ENCODE measurements around the gene INCA1. TPM values are rescaled to one million over a fixed set of nuclear protein-coding genes. Genes with fewer than 3 reads are reported as not detected.

The INCA1 gene
- total RNA-seq, 2 donors from 2014 or later = 1.7 to 2.9 TPM

DNA sequence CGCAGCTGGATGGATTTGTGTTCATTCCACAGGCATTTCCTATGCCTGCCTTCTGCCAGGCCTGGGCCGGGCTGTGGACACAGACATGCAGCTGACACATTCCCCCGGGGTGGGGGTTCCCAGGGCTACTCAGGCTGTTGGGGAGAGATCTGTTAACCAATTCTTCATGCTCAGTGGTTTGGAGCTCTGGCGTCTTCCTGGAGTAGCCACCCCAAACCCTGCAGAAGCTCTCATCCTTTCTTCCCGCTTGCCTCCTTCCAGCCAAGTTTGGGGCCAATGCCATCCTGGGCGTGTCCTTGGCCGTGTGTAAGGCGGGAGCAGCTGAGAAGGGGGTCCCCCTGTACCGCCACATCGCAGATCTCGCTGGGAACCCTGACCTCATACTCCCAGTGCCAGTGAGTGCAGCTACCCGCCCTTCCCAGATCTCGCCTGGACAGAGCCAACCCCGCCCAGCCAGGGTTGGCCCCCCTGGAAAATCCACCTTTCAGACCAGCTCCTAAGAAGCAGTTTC, 43.8 kb downstream of the INCA1 start:
- no peaks in the 10 kb centered on the region for H3K9me3 ChIP-seq
- H3K27me3 ChIP-seq = no peaks in the 10 kb centered on the region
- no peak overlapping the region for H3K4me3 ChIP-seq
- H3K27ac ChIP-seq = peak overlapping the region; percentile 5 to 100
- no peak for DNase-seq (ENCODE audit: low spot score)
- TF ChIP-seq, protein P1, sequence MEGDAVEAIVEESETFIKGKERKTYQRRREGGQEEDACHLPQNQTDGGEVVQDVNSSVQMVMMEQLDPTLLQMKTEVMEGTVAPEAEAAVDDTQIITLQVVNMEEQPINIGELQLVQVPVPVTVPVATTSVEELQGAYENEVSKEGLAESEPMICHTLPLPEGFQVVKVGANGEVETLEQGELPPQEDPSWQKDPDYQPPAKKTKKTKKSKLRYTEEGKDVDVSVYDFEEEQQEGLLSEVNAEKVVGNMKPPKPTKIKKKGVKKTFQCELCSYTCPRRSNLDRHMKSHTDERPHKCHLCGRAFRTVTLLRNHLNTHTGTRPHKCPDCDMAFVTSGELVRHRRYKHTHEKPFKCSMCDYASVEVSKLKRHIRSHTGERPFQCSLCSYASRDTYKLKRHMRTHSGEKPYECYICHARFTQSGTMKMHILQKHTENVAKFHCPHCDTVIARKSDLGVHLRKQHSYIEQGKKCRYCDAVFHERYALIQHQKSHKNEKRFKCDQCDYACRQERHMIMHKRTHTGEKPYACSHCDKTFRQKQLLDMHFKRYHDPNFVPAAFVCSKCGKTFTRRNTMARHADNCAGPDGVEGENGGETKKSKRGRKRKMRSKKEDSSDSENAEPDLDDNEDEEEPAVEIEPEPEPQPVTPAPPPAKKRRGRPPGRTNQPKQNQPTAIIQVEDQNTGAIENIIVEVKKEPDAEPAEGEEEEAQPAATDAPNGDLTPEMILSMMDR (IDR thresholded peaks at IDR 0.05) = no peak
- peaks cover 13% of the 10 kb centered on the region for H3K36me3 ChIP-seq
- peaks cover 0 to 27% of the 10 kb centered on the region in 2 donors for H3K4me1 ChIP-seq

GRCh38 chr17:4951486-4951885, 45.8 kb downstream of the INCA1 start:
- peaks cover 0 to 39% of the 10 kb centered on the region in 2 donors for H3K4me1 ChIP-seq
- H3K27me3 ChIP-seq = no peaks in the 10 kb centered on the region
- no peaks in the 10 kb centered on the region for H3K36me3 ChIP-seq
- peak overlapping the region; percentile 14 to 89 for H3K4me3 ChIP-seq
- H3K27ac ChIP-seq = peak overlapping the region; percentile 98 to 100
- H3K9me3 ChIP-seq = no peaks in the 10 kb centered on the region
- DNase-seq (ENCODE audit: low spot score) = no peak
- TF ChIP-seq, protein P1 (IDR thresholded peaks at IDR 0.05) = no peak

DNA sequence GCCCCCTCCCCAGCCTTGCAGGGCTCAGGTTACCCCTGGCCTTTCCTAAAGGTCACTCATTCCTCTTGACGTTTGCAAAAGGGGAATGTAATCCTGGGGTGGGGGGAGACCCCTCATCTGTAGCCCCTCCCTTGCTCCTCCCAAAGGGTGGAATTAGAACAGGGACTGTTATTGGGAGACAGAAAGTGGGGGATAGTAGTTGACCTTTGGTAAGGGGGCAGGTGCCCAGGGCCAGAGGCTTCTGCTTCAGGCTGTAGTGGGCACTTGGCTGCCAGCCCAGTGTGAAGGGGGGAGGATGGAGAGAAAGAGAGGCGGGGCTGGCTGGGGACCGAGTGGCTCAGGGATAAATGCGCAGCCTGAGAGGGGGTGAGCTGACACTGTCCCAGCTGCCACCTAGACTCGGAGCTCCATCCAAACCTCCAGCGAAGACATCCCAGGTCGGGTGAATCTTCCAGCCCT, 46.5 kb downstream of the INCA1 start, which contains the start of gene ENO3:
ENO3 (plus strand) TSS at position 374 of the 459 bp plus-strand sequence. CDS start 711 bp downstream, outside the sequence.
- peak within 1 kb of the TSS; percentile 80 to 89 for H3K4me3 ChIP-seq
- H3K27ac ChIP-seq = peak within 1 kb of the TSS; percentile 98 to 100
- peaks cover 0 to 46% of the 10 kb centered on the region in 2 donors for H3K4me1 ChIP-seq
- H3K36me3 ChIP-seq = peaks cover 3% of the 10 kb centered on the region
- no peaks in the 10 kb centered on the region for H3K9me3 ChIP-seq
- H3K27me3 ChIP-seq = no peaks in the 10 kb centered on the region
- no peak for DNase-seq (ENCODE audit: low spot score)
- TF ChIP-seq, protein P1 (IDR thresholded peaks at IDR 0.05) = no peak

DNA sequence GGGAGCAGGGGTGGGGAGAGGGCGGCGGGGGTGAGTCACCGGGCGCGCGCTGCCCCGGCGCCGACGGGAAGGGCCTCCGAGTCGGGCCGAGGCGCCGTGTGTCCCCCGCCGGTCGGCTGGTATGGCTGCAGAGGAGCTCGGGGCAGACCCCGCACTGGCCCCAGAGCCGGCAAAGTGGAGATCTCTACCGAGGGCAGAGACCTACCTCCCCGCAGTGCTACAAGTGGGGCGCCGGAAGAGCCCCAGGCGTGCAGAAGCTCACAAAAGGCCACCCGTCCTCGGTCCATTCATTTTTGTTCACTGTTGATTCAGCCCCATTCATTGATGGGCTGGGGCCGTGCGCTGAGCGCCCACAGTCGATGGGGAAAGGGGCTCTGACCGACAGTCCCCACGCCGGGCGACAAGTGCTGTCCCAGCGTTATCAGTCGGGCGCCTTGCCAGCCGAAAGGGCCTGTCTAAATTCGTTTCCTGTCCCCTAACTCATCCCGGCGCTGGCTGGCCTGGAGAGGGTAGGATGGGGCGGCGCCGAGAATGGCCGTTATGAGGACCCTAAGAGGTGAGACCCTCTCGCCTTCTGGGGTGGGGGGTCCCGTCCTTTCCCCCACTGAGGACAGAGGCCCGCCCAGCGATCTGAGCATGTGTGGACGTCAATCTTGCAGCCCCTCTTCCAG, 47.1 kb downstream of the INCA1 start:
- TF ChIP-seq, protein P1 (IDR thresholded peaks at IDR 0.05) = peak in 1 of 2 donors; percentile 9
- no peak for DNase-seq (ENCODE audit: low spot score)
- H3K4me1 ChIP-seq = peaks cover 0 to 51% of the 10 kb centered on the region in 2 donors

GRCh38 chr17:4949321-4950074, 47.8 kb downstream of the INCA1 start:
- TF ChIP-seq, protein P1 (IDR thresholded peaks at IDR 0.05) = no peak
- H3K27ac ChIP-seq = peak overlapping the region; percentile 98 to 100
- H3K4me3 ChIP-seq = peak overlapping the region; percentile 80 to 89
- H3K27me3 ChIP-seq = no peaks in the 10 kb centered on the region
- H3K36me3 ChIP-seq = peaks cover 15% of the 10 kb centered on the region
- no peaks in the 10 kb centered on the region for H3K9me3 ChIP-seq
- H3K4me1 ChIP-seq = peaks cover 0 to 58% of the 10 kb centered on the region in 2 donors
- peak; percentile 82 for DNase-seq (ENCODE audit: low spot score)

More for the DNA sequence above, 47.1 kb downstream of the INCA1 start:
- no peaks in the 10 kb centered on the region for H3K27me3 ChIP-seq
- H3K4me3 ChIP-seq = peak overlapping the region; percentile 80 to 89
- H3K36me3 ChIP-seq = peaks cover 9% of the 10 kb centered on the region
- no peaks in the 10 kb centered on the region for H3K9me3 ChIP-seq
- peak overlapping the region; percentile 98 to 100 for H3K27ac ChIP-seq

All from right atrium auricular region (tissue), 2 donors.